ENCODE data around the gene ZC3H12A.

Gene ZC3H12A

GRCh38 chr1:37442139-37442538, 32.2 kb upstream of the ZC3H12A start:
- CTCF ChIA-PET = no interaction called here
- no peak for DNase-seq (ENCODE audit: extremely low spot score)
- TF ChIP-seq CTCF (IDR thresholded peaks at IDR 0.05; ENCODE audit: control extremely low read depth, extremely low read depth, low read depth, missing control alignments) = no peak
- POLR2A ChIA-PET = no interaction called here

GRCh38 chr1:37442644-37443043, 31.7 kb upstream of the ZC3H12A start:
- DNase-seq (ENCODE audit: extremely low spot score) = no peak
- CTCF ChIA-PET = no interaction called here
- POLR2A ChIA-PET = no interaction called here
- TF ChIP-seq CTCF (IDR thresholded peaks at IDR 0.05; ENCODE audit: control extremely low read depth, extremely low read depth, low read depth, missing control alignments) = no peak

GRCh38 chr1:37446874-37447273, 27.5 kb upstream of the ZC3H12A start:
- no peak for DNase-seq (ENCODE audit: extremely low spot score)
- TF ChIP-seq CTCF (IDR thresholded peaks at IDR 0.05; ENCODE audit: control extremely low read depth, extremely low read depth, low read depth, missing control alignments) = no peak
- POLR2A ChIA-PET = no interaction called here
- CTCF ChIA-PET = interaction anchor here (0.9 to 5.3 kb wide), 3 partner anchors 10 to 40 kb away, joined by 3 to 38 read pairs (median 18); no protein-coding TSS in a partner anchor

- ChIA-PET POLR2A (no interaction called here), CTCF (interaction anchor here (4.5 to 5.3 kb wide), 2 partner anchors 13 to 39 kb away, joined by 18 to 38 read pairs; no protein-coding TSS in a partner anchor)
- no peak for TF ChIP-seq CTCF (IDR thresholded peaks at IDR 0.05; ENCODE audit: control extremely low read depth, extremely low read depth, low read depth, missing control alignments)
- no peak for DNase-seq (ENCODE audit: extremely low spot score)
These were observed 26.2 kb upstream of the ZC3H12A start for GRCh38 chr1:37448185-37448584.

- ChIA-PET POLR2A (no interaction called here), CTCF (interaction anchor here (1.4 to 5.3 kb wide), 3 partner anchors 14 to 933 kb away, joined by 3 to 38 read pairs (median 18); no protein-coding TSS in a partner anchor)
These were observed 25.5 kb upstream of the ZC3H12A start for GRCh38 chr1:37448691-37449417.

GRCh38 chr1:37449936-37450335, 24.4 kb upstream of the ZC3H12A start:
- POLR2A ChIA-PET = no interaction called here
- TF ChIP-seq CTCF (IDR thresholded peaks at IDR 0.05; ENCODE audit: control extremely low read depth, extremely low read depth, low read depth, missing control alignments) = no peak
- CTCF ChIA-PET = interaction anchor here (0.8 to 5.3 kb wide), 6 partner anchors 9 to 934 kb away, joined by 3 to 38 read pairs (median 3); no protein-coding TSS in a partner anchor
- DNase-seq (ENCODE audit: extremely low spot score) = no peak

More at GRCh38 chr1:37448691-37449417, 25.5 kb upstream of the ZC3H12A start:
- no peak for TF ChIP-seq CTCF (IDR thresholded peaks at IDR 0.05; ENCODE audit: control extremely low read depth, extremely low read depth, low read depth, missing control alignments)
- DNase-seq (ENCODE audit: extremely low spot score) = no peak
